Transverse colon (tissue), 4 donors: ENCODE measurements around the gene NHLRC4. TPM values are rescaled to one million over a fixed set of nuclear protein-coding genes. Genes with fewer than 3 reads are reported as not detected.

ENCODE experiments used
- DNase-seq: peaks from one replicate; pipeline ENCODE4 v3.0.0-alpha.2; 2019
- H3K27ac ChIP-seq, 4 donors: fragments of 200-600 bp; sonication (generic); 2 replicates each; pipeline ENCODE4 v1.5.1; 2016 to 2018; ENCODE audit warnings: inconsistent platforms in 4 of 4
- H3K27me3 ChIP-seq: fragments of 200-600 bp; sonication (generic); 2 replicates; pipeline ENCODE4 v1.5.1; 2017; ENCODE audit warnings: inconsistent platforms
- H3K36me3 ChIP-seq, 4 donors: fragments of 200-600 bp; sonication (generic); 2 replicates each; pipeline ENCODE4 v1.5.1; 2017 to 2019; ENCODE audit warnings: inconsistent platforms in 4 of 4
- H3K4me1 ChIP-seq, 4 donors: fragments of 200-600 bp; sonication (generic); 2 replicates each; pipeline ENCODE4 v1.5.1; 2017 to 2020; ENCODE audit warnings: inconsistent platforms in 4 of 4
- H3K4me3 ChIP-seq, 4 donors: fragments of 200-600 bp; sonication (generic); 1 replicate in 1 of 4; 2 replicates in 3 of 4; pipeline versions ENCODE4 v1.5.1 to v1.6.1; 2017 to 2019; ENCODE audit warnings: inconsistent platforms in 4 of 4
- H3K9me3 ChIP-seq, 2 donors: fragments of 200-600 bp; sonication (generic); 2 replicates each; pipeline ENCODE4 v1.5.1; 2017 to 2019; ENCODE audit warnings: inconsistent platforms in 2 of 2
- CTCF ChIP-seq, 5 experiments: fragments of 200-600 bp in 3 of 5; fragments of 450-650 bp in 2 of 5; sonication (generic) in 3 of 5; IDR thresholded peaks; 1 replicate in 2 of 5; 2 replicates in 3 of 5; pipeline ENCODE4 v1.5.1; 2016 to 2017; ENCODE audit warnings: antibody characterized with exemption in 5 of 5, inconsistent platforms in 3 of 5, mild to moderate bottlenecking in 2 of 5, moderate library complexity in 1 of 5
- EP300 ChIP-seq: sonication (generic); formaldehyde crosslinking; IDR thresholded peaks from one replicate; pipeline ENCODE4 v1.6.1; 2017; ENCODE audit warnings: antibody characterized with exemption, low read depth
- POLR2A ChIP-seq: fragments of 450-650 bp; IDR thresholded peaks from one replicate; pipeline ENCODE4 v1.6.1; 2016; ENCODE audit warnings: antibody characterized with exemption, mild to moderate bottlenecking, moderate library complexity
- POLR2AphosphoS5 ChIP-seq, 3 donors: sonication (generic); formaldehyde crosslinking; IDR thresholded peaks; one replicate each; pipeline ENCODE4 v1.6.1; 2016; ENCODE audit warnings: antibody characterized with exemption in 3 of 3
- WGBS, 2 donors: methylation state at CpG; one replicate each; pipeline ENCODE4 v1.1.5; 2018; ENCODE audit warnings: low coverage in 1 of 2; 5-methylcytosine and 5-hydroxymethylcytosine counted together
- in situ Hi-C, 4 donors: fragments of 200-750 bp; cut with MboI; loops; one replicate each; pipeline versions ENCODE4 v1.15.0 to v1.15.1; 2017; ENCODE audit warnings: low sequenced_read_pairs in 3 of 4, low pct_ligation_motif_present in 1 of 4, low pct_unique_long_range_greater_than_20kb in 1 of 4
- intact Hi-C: fragments of 100-400 bp; cut with DNase I; formaldehyde crosslinking; loops from one replicate; pipeline ENCODE4 v1.15.1; 2023; ENCODE audit warnings: low total_unique reads
- total RNA-seq, 4 donors: library from RNA; depleted of rRNA; stranded (reverse); fragments of >200 nt; gene quantifications; one replicate each; pipeline ENCODE4 v1.1.0, GENCODE V29; 2016

Gene NHLRC4
- total RNA-seq, 4 donors from 2014 or later, result 0.55 to 0.75 (median 0.64) TPM; not detected in 1

- in situ Hi-C loops, result no loop called here
- DNase-seq, result no peak
These were observed 26.0 kb upstream of the NHLRC4 start for GRCh38 chr16:540645-541340.

GRCh38 chr16:543301-544164, 23.3 kb upstream of the NHLRC4 start:
- in situ Hi-C loops (no loop called here), intact Hi-C loops (no loop called here)
- no peak for DNase-seq
- no peak for TF ChIP-seq POLR2A
- no peak for TF ChIP-seq CTCF (IDR thresholded peaks at IDR 0.05)
- TF ChIP-seq POLR2AphosphoS5 (IDR thresholded peaks at IDR 0.05), result no peak
- TF ChIP-seq EP300, result no peak
- Histone ChIP-seq H3K9me3 (no peaks in the 10 kb centered on the region), H3K27me3 (no peaks in the 10 kb centered on the region), H3K36me3 (peaks cover 0 to under 1% (median 0%) of the 10 kb centered on the region in 4 donors), H3K4me3 (no peak overlapping the region), H3K27ac (no peak overlapping the region), H3K4me1 (peaks cover 0 to 6% (median 0%) of the 10 kb centered on the region in 4 donors)
- WGBS, 2 donors, result 89% methylated on average over 51 of the region's 51 CpGs; no CpG with 5 or more reads in 1 of the 2 donors

More at GRCh38 chr16:540645-541340, 26.0 kb upstream of the NHLRC4 start:
- H3K36me3 ChIP-seq, result no peaks in the 10 kb centered on the region
- intact Hi-C loops, result no loop called here
- no peaks in the 10 kb centered on the region for H3K9me3 ChIP-seq
- TF ChIP-seq POLR2AphosphoS5 (IDR thresholded peaks at IDR 0.05), result no peak
- no peak for TF ChIP-seq EP300
- no peak for TF ChIP-seq POLR2A
- TF ChIP-seq CTCF (IDR thresholded peaks at IDR 0.05), result no peak
- no peak overlapping the region for H3K4me3 ChIP-seq
- peaks cover 0 to 4% (median 2%) of the 10 kb centered on the region in 4 donors for H3K4me1 ChIP-seq
- no peaks in the 10 kb centered on the region for H3K27me3 ChIP-seq
- H3K27ac ChIP-seq, result no peak overlapping the region
- 87% methylated on average over 29 of the region's 29 CpGs; no CpG with 5 or more reads in 1 of the 2 donors for WGBS, 2 donors

- in situ Hi-C loops (no loop called here), intact Hi-C loops (no loop called here)
- 96% methylated on average over 20 of the region's 46 CpGs; no CpG with 5 or more reads in 1 of the 2 donors for WGBS, 2 donors
- H3K9me3 ChIP-seq, result no peaks in the 10 kb centered on the region
- H3K4me3 ChIP-seq, result no peak overlapping the region
- H3K36me3 ChIP-seq, result peaks cover 0 to 9% (median 0%) of the 10 kb centered on the region in 4 donors
- H3K27ac ChIP-seq, result no peak overlapping the region
- DNase-seq, result no peak
- H3K27me3 ChIP-seq, result no peaks in the 10 kb centered on the region
- TF ChIP-seq EP300 (no peak), POLR2A (no peak), CTCF (IDR thresholded peaks at IDR 0.05) (no peak), POLR2AphosphoS5 (IDR thresholded peaks at IDR 0.05) (no peak)
- peaks cover 0 to 6% (median 0%) of the 10 kb centered on the region in 4 donors for H3K4me1 ChIP-seq
These were observed 22.3 kb upstream of the NHLRC4 start for GRCh38 chr16:544517-544916.
